GM18511 (cell line): ENCODE results near the gene LRIF1.
"Not testable (repeated sequence)": the region's sequence is repeated elsewhere in the genome, so short reads cannot be mapped to it uniquely, and the experiment has no call there.

Experiments used
- ATAC-seq: cut with Tn5 transposase; IDR thresholded peaks from one replicate; pipeline ENCODE4 v1.9.1; 2021; ENCODE audit warnings: mild to moderate bottlenecking, moderate library complexity; ENCODE audit not compliant: unreplicated experiment

Gene LRIF1

GRCh38 chr1:110963691-110964454 is at the start of gene LRIF1:
LRIF1 (minus strand) TSS chr1:110963922; CDS start chr1:110963688, 234 bp downstream.
- ATAC-seq, result peak; percentile 96

GRCh38 chr1:111008031-111008430 is 44.3 kb upstream of the LRIF1 start:
- no peak for ATAC-seq

GRCh38 chr1:111006556-111006955 is 42.8 kb upstream of the LRIF1 start:
- ATAC-seq, result no peak

GRCh38 chr1:110999607-111000006 is 35.9 kb upstream of the LRIF1 start:
- ATAC-seq, result not testable (repeated sequence)

- not testable (repeated sequence) for ATAC-seq
Measured at GRCh38 chr1:110992329-110992728, 28.6 kb upstream of the LRIF1 start.

GRCh38 chr1:110991295-110991694 is 27.6 kb upstream of the LRIF1 start:
- not testable (repeated sequence) for ATAC-seq

- ATAC-seq, result no peak
Measured at GRCh38 chr1:110990541-110990940, 26.8 kb upstream of the LRIF1 start.

- ATAC-seq, result no peak
Measured at GRCh38 chr1:110986407-110986891, 22.7 kb upstream of the LRIF1 start.

GRCh38 chr1:110982320-110982719 is 18.6 kb upstream of the LRIF1 start:
- no peak for ATAC-seq

- no peak for ATAC-seq
Measured at GRCh38 chr1:110979154-110979553, 15.4 kb upstream of the LRIF1 start.

GRCh38 chr1:110976089-110976488 is 12.4 kb upstream of the LRIF1 start:
- no peak for ATAC-seq

- ATAC-seq, result no peak
Measured at GRCh38 chr1:110975265-110975664, 11.5 kb upstream of the LRIF1 start.

- ATAC-seq, result no peak
Measured at GRCh38 chr1:110967256-110967655, 3.5 kb upstream of the LRIF1 start.

- no peak for ATAC-seq
Measured at GRCh38 chr1:110964455-110964903, 757 bp upstream of the LRIF1 start.

- peak; percentile 52 for ATAC-seq
Measured at GRCh38 chr1:110962892-110963690, 631 bp downstream of the LRIF1 start.

- ATAC-seq, result no peak
Measured at GRCh38 chr1:110961902-110962301, 1.8 kb downstream of the LRIF1 start.

GRCh38 chr1:110960777-110961420 is 2.8 kb downstream of the LRIF1 start:
- no peak for ATAC-seq

- no peak for ATAC-seq
Measured at GRCh38 chr1:110957798-110958197, 5.9 kb downstream of the LRIF1 start.

- ATAC-seq, result no peak
Measured at GRCh38 chr1:110956586-110956985, 7.1 kb downstream of the LRIF1 start.

- ATAC-seq, result no peak
Measured at GRCh38 chr1:110953031-110953430, 10.7 kb downstream of the LRIF1 start.

- ATAC-seq, result no peak
Measured at GRCh38 chr1:110952031-110952430, 11.7 kb downstream of the LRIF1 start.
